ENCODE results near the gene OLFML2B.

Gene OLFML2B

GRCh38 chr1:161978011-161978790, 45.5 kb downstream of the OLFML2B start:
- no peak for DNase-seq (ENCODE audit: low read depth)

DNA sequence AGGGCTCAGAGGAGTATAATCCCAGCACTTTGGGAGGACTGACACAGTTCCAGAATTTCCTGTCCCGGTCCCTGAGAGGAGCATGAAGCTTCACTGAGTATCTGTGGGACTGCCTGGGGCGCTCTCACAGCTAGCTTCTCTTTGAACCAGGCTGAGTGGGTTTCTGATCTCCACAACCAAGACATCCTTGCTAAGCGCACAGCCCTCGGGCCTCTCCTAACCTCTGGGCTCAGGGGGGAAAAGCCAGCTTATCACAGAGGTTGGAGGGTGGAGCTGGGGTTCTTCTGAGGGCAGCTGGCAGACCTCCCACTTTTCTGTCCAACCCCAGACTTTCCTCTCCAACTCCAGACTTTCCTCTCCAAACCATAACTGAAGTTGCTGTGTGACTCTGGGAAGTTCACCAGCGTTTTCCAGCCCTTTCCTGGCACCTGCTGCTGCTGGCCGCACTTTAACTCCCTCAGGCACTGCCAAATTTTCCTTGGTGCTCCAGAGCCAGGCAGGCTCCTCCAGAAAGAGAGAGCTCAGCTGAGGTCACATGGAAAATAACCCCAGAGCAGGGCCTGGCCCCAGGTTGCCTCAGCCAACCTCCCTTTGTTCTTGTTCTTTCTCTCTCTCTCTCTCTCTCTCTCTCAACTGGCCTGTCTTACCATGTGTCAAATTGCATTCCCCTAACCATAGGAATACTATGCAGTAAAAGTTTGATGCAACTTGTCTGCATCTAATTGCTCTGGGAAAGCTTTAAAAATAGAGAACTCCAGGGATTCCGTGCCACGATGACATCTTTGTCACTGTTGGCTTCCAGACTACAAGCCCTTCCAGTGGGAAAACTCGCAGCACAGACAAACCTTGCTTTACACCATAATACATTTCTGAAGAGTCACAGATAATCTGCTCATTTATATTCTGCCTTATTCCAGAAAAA, 49.5 kb downstream of the OLFML2B start:
- no peak for DNase-seq (ENCODE audit: low read depth)

GRCh38 chr1:161972828-161973227, 50.8 kb downstream of the OLFML2B start:
- DNase-seq (ENCODE audit: low read depth): no peak

DNA sequence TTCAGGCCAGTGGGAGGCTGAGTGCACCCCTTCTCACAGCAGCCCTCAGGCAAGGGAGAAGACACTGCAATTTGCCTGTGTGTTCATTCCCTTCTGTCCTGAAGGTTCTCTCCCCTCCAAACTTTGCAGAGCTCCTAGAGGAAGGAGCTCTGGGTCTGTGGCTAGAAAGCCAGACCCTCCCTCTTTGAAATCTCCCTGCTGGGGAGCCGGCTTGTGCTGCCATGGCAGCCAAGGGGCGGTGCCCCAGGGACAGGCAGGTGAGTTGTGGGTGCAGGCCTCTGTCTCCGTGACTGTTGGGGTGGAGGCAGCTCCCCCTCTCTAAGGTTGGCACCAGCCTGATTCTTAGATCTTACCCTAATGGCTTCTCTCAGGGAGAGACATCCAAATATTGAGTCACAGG, 53.0 kb downstream of the OLFML2B start:
- no peak for DNase-seq (ENCODE audit: low read depth)

DNA sequence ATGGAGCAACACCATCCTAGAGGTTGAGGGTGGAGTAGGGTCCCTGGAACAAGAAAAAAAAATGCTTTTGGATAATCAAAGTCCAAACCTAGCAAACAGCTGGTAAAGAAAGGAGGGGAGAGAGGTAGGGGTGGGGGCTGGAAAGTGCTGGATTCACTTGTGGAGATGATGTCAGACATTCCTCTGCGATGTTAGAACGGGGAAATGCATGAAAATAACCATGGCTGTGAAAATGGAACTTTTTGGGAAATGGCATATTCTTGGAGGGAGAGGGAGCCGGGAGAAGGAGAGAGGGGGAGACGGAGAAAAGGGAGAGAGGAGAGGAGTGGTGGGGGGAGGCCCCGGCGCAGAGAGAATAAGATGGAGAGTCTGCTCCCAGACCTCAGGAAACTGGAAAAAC, 53.6 kb downstream of the OLFML2B start:
- no peak for DNase-seq (ENCODE audit: low read depth)

DNA sequence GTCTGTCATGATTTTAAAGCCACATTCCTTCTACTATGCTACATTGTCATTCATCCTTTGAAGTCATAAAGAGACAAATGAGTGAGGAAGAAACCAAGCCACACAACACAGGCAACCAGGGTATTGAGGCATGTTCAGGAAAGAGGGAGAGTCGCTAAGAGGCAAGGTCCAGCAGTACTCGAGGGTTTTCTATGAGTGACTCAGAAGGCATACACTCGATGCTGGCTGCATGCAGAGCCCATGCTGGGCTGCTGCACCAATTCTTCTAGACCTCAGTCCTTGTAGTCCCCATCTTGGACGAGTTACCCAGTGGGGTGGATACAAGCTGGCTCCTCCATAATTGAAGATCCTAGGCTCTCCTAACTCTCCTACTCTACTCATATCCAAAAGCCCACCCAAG, 57.6 kb downstream of the OLFML2B start:
- no peak for DNase-seq (ENCODE audit: low read depth)

- DNase-seq (ENCODE audit: low read depth): no peak
Measured at GRCh38 chr1:161962091-161962887, 61.4 kb downstream of the OLFML2B start.

GRCh38 chr1:161958425-161958824, 65.2 kb downstream of the OLFML2B start:
- no peak for DNase-seq (ENCODE audit: low read depth)

GRCh38 chr1:161956930-161957329, 66.7 kb downstream of the OLFML2B start:
- DNase-seq (ENCODE audit: low read depth): no peak

GRCh38 chr1:161956097-161956496, 67.6 kb downstream of the OLFML2B start:
- peak; percentile 15 for DNase-seq (ENCODE audit: low read depth)

DNA sequence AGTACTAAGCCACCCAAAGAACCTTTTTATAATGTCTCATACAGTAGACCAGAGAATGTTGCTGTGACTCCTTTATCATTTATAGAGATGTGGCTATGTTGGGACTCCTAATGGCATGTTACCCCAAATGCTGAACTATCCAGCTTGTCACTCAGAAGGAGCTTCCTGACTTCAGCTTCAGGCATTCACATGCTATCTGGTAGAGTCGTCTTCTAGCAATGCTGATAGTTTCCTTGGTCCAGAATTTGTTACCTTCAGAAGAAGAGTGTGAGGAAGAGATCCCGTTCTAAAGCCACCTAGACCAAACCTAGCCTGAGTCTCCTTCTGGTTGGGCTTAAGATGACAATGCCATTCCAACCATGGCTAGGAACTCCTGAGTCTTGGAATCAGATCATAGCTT, 68.1 kb downstream of the OLFML2B start:
- no peak for DNase-seq (ENCODE audit: low read depth)

- no peak for DNase-seq (ENCODE audit: low read depth)
Measured at GRCh38 chr1:161954466-161954865, 69.2 kb downstream of the OLFML2B start.

DNA sequence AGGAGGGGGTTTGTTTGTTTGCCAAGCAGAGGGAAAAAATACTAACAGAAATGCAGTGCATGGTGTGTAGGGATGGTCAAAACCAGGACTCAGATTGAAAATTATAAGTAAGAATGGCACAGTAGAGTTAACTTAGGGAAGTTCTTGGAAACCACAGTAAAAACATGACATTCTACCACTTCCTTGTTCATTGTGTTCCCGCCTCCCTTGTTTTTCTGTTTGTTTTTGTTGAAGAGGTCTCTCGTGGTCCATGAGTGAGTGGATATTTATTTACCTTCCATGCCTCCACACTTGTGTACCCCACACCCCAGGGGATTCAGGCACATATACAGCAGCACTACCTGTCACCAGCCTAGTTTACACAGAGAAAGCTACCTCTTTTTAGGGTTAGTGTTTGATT, 69.6 kb downstream of the OLFML2B start:
- DNase-seq (ENCODE audit: low read depth): no peak

GRCh38 chr1:161953256-161953920, 70.3 kb downstream of the OLFML2B start:
- DNase-seq (ENCODE audit: low read depth): peak; percentile 49

DNA sequence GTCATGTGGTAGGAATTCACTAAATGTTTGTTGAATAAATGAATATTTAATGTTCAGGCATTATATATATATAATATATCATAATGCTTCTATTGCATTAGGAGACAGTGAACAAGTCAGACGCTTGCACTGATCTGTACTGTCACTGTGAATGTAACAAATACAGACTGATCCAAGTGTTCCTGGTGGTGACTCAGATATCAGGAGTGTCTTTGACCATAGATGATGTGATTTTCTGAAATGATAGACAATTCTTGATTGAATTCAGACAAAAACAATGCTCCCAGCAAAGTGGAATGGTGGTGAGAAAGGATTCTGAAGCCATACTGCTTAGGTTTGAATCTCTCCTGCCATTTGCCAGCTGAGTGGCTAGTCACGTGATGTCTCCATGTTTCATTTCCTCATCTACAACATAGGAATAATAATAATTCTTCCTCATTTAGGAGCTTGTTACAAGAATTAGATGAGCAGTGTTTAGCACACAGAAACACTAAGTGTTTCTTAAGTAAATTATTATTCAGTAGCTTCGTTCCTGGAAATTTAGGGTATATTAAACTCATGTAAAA, 71.0 kb downstream of the OLFML2B start:
- no peak for DNase-seq (ENCODE audit: low read depth)

GRCh38 chr1:161951646-161952045, 72.0 kb downstream of the OLFML2B start:
- DNase-seq (ENCODE audit: low read depth): no peak

DNA sequence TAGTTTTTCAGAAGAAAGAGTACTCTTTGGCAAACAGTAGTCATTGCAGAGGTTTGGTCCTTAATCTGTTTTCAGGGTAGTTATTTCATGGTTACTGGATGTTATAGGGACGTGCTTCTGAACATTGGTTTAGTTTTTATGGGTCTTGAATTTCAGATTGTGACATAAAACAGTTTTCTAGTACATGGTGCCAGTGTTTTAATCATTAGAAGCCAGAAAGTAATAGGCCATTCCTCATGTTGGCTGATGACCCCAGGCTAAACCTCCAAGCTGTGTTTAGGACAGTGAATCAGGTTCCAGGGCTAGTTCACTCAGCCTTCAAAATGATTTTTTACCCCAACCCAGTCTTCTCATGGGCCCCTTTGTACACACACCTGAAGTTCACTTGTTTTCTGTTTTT, 73.3 kb downstream of the OLFML2B start:
- DNase-seq (ENCODE audit: low read depth): no peak

DNA sequence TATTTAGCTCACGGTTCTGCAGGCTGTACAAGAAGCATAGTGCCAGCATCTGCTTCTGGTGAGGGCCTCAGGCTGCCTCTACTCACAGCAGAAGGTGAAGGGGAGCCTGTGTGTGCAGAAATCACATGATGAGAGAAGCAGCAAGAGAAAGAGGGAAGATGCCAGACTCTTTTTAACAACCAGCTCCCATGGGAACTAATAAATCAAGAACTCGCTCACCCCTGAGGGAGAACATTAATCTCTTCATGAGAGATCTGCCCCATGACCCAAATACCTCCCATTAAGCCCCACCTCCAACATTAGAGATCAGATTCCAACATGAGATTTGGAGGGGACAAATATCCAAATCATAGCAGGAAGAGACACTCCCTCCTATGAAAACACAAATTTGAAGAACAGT, 74.1 kb downstream of the OLFML2B start:
- DNase-seq (ENCODE audit: low read depth): no peak

DNA sequence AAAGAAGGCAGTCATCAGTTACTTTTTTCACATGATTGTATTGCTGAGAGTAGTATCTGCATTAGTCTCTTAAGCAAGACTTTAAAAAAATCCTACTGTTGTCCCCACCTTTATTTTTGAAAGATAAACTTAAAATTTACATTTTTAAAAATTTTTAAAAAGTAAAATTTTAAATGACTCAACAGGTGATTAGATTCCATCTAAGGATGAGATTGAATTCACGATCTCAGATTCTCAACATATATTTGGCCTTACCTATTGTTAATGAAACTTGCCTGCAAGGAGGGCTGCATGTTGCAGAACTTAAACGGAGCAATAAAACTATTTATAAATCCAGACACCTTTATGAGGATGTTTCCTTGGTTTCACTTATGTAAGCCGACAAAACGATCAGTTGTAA, 75.2 kb downstream of the OLFML2B start:
- DNase-seq (ENCODE audit: low read depth): no peak

GRCh38 chr1:161946071-161946987, 77.3 kb downstream of the OLFML2B start:
- DNase-seq (ENCODE audit: low read depth): no peak
